ENCODE measurements around the gene MAP3K5.

DNA sequence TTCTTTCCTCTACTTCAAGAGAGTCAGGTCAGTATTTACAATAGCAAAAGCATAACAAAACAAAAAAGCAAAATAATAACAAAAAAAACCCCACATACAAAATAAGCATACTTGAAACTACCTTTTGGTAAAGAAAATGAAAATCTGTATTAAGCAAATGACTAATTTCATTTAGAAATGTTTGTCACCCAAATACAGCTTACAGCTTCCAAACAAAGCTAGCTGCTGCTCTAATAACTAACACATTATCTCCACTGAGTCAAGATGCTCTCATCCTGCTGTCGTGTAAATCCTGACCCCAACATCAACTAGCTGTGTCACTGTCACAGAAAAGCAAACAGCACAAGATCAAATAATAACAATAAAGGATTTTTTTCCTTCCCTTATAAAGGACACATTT lies 263.8 kb downstream of the MAP3K5 start:
- TF ChIP-seq, protein P1, sequence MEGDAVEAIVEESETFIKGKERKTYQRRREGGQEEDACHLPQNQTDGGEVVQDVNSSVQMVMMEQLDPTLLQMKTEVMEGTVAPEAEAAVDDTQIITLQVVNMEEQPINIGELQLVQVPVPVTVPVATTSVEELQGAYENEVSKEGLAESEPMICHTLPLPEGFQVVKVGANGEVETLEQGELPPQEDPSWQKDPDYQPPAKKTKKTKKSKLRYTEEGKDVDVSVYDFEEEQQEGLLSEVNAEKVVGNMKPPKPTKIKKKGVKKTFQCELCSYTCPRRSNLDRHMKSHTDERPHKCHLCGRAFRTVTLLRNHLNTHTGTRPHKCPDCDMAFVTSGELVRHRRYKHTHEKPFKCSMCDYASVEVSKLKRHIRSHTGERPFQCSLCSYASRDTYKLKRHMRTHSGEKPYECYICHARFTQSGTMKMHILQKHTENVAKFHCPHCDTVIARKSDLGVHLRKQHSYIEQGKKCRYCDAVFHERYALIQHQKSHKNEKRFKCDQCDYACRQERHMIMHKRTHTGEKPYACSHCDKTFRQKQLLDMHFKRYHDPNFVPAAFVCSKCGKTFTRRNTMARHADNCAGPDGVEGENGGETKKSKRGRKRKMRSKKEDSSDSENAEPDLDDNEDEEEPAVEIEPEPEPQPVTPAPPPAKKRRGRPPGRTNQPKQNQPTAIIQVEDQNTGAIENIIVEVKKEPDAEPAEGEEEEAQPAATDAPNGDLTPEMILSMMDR (IDR thresholded peaks at IDR 0.05): no peak
- no peak for TF ChIP-seq EP300 (IDR thresholded peaks at IDR 0.05)
- no peak for TF ChIP-seq POLR2AphosphoS5 (IDR thresholded peaks at IDR 0.05)
- TF ChIP-seq POLR2A (IDR thresholded peaks at IDR 0.05): no peak

All from suprapubic skin (tissue), 4 donors.